Esophagus squamous epithelium (tissue), 4 donors: ENCODE measurements around the gene OSBPL10.

Source experiments
- POLR2A ChIP-seq, 4 donors: fragments of 450-650 bp; IDR thresholded peaks; one replicate each; pipeline ENCODE4 v1.6.1; 2017; ENCODE audit warnings: antibody characterized with exemption in 4 of 4, mild to moderate bottlenecking in 4 of 4, moderate library complexity in 3 of 4
- TF ChIP-seq, protein P1 (sequence below), 6 experiments: fragments of 450-650 bp in 4 of 6; fragments of 200-600 bp in 2 of 6; sonication (generic) in 2 of 6; IDR thresholded peaks; one replicate each; pipeline ENCODE4 v1.5.1; 2016 to 2019; ENCODE audit warnings: antibody characterized with exemption in 6 of 6, mild to moderate bottlenecking in 4 of 6, moderate library complexity in 4 of 6

DNA sequence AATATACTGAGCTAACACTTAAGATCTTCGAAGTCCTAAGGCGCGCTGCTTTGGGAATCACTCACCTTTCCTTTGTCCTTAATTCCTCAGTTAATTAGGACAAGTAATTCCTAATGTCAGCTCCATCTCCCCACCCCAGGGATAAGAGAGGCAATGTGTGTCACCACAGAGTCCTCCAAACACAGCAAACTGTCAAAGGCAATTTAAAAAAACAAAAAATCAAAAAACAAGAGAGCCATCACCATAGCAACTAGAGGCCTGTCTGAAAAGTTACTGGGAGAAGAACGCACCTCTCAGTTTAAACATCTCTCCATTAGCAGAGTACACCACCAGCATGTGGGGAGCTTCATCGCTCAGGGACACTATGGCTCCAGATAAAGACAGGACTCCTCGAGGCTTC is 101.7 kb downstream of the OSBPL10 start:
- TF ChIP-seq, protein P1, sequence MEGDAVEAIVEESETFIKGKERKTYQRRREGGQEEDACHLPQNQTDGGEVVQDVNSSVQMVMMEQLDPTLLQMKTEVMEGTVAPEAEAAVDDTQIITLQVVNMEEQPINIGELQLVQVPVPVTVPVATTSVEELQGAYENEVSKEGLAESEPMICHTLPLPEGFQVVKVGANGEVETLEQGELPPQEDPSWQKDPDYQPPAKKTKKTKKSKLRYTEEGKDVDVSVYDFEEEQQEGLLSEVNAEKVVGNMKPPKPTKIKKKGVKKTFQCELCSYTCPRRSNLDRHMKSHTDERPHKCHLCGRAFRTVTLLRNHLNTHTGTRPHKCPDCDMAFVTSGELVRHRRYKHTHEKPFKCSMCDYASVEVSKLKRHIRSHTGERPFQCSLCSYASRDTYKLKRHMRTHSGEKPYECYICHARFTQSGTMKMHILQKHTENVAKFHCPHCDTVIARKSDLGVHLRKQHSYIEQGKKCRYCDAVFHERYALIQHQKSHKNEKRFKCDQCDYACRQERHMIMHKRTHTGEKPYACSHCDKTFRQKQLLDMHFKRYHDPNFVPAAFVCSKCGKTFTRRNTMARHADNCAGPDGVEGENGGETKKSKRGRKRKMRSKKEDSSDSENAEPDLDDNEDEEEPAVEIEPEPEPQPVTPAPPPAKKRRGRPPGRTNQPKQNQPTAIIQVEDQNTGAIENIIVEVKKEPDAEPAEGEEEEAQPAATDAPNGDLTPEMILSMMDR (IDR thresholded peaks at IDR 0.05) = no peak
- no peak for TF ChIP-seq POLR2A (IDR thresholded peaks at IDR 0.05)
